HEK293 (cell line): ENCODE data around the gene FAM216B.

Experiments used
- OSR2 ChIP-seq: fragments of 450-650 bp; formaldehyde crosslinking; IDR thresholded peaks from 2 replicates; pipeline ENCODE4 v1.5.1; 2016; ENCODE audit warnings: missing biosample characterization, missing genetic modification characterization
- PRDM1 ChIP-seq: fragments of 450-650 bp; formaldehyde crosslinking; IDR thresholded peaks from 2 replicates; pipeline ENCODE4; 2016; ENCODE audit warnings: missing biosample characterization, missing genetic modification characterization
- ZNF311 ChIP-seq: fragments of 450-650 bp; formaldehyde crosslinking; IDR thresholded peaks from 2 replicates; pipeline ENCODE4 v1.5.1; 2017; ENCODE audit warnings: missing biosample characterization, missing genetic modification characterization, borderline replicate concordance
- ZNF555 ChIP-seq: fragments of 450-650 bp; formaldehyde crosslinking; conservative IDR thresholded peaks from 2 replicates; pipeline ENCODE4 v1.5.1; 2017; ENCODE audit warnings: missing biosample characterization, mild to moderate bottlenecking, missing genetic modification characterization, inconsistent platforms
- ZNF558 ChIP-seq: fragments of 450-650 bp; formaldehyde crosslinking; IDR thresholded peaks from 2 replicates; pipeline ENCODE4 v1.5.1; 2016; ENCODE audit warnings: missing biosample characterization, missing genetic modification characterization
- ZNF830 ChIP-seq: fragments of 450-650 bp; IDR thresholded peaks from 2 replicates; pipeline ENCODE4 v1.5.0; 2018; ENCODE audit warnings: missing biosample characterization, missing genetic modification characterization, low read depth, mild to moderate bottlenecking, moderate library complexity
- TF ChIP-seq, protein P1 (sequence below): fragments of 450-650 bp; formaldehyde crosslinking; IDR thresholded peaks from 2 replicates; pipeline ENCODE4 v1.5.1; 2016; ENCODE audit warnings: missing biosample characterization, missing genetic modification characterization, borderline replicate concordance
- TF ChIP-seq, protein P2 (sequence below): fragments of 450-650 bp; formaldehyde crosslinking; IDR thresholded peaks from 2 replicates; pipeline ENCODE4 v1.5.1; 2016; ENCODE audit warnings: missing biosample characterization, missing genetic modification characterization
- TF ChIP-seq, protein P3 (sequence below): fragments of 450-650 bp; formaldehyde crosslinking; conservative IDR thresholded peaks from 2 replicates; pipeline ENCODE4 v1.5.1; 2016; ENCODE audit warnings: low read depth, missing biosample characterization, missing genetic modification characterization
- TF ChIP-seq, protein P4 (sequence below): sonication (generic); formaldehyde crosslinking; IDR thresholded peaks from 2 replicates; pipeline ENCODE4 v1.8.1; 2022; ENCODE audit warnings: mild to moderate bottlenecking, moderate library complexity, missing genetic modification reagents
- TF ChIP-seq, protein P5 (sequence below): fragments of 450-650 bp; formaldehyde crosslinking; IDR thresholded peaks from 2 replicates; pipeline ENCODE4 v1.5.1; 2016; ENCODE audit warnings: missing biosample characterization, missing genetic modification characterization
- TF ChIP-seq, protein P6 (sequence below): fragments of 450-650 bp; formaldehyde crosslinking; IDR thresholded peaks from 2 replicates; pipeline ENCODE4 v1.5.1; 2016; ENCODE audit warnings: missing biosample characterization, missing genetic modification characterization
- TF ChIP-seq, protein P7 (sequence below): fragments of 450-650 bp; formaldehyde crosslinking; IDR thresholded peaks from 2 replicates; pipeline ENCODE4 v1.5.1; 2016; ENCODE audit warnings: missing biosample characterization, missing genetic modification characterization

DNA sequence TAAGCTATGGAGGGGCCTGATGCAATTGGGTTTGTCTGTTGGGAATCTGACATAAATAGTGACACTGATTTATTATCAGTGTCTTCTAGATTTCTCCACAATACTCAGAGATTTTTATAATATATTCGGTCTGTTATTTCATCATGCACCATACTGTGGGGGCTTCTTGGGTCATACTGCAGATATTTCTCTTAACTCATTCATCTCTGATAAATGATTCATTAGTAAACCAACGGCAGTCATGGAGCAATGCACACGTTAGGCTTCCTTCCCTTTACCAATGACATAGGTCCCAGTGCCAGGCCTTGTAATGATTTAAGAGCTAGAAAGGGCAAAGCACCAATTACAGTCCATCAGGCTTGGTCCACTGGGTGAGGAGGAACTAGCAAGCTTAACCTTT is 53.6 kb downstream of the FAM216B start:
- TF ChIP-seq, protein P1, sequence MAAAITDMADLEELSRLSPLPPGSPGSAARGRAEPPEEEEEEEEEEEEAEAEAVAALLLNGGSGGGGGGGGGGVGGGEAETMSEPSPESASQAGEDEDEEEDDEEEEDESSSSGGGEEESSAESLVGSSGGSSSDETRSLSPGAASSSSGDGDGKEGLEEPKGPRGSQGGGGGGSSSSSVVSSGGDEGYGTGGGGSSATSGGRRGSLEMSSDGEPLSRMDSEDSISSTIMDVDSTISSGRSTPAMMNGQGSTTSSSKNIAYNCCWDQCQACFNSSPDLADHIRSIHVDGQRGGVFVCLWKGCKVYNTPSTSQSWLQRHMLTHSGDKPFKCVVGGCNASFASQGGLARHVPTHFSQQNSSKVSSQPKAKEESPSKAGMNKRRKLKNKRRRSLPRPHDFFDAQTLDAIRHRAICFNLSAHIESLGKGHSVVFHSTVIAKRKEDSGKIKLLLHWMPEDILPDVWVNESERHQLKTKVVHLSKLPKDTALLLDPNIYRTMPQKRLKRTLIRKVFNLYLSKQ (tag by site-specific recombination): no peak
- TF ChIP-seq ZNF555 (tag by site-specific recombination): no peak
- no peak for TF ChIP-seq PRDM1 (tag by site-specific recombination)
- TF ChIP-seq, protein P2, sequence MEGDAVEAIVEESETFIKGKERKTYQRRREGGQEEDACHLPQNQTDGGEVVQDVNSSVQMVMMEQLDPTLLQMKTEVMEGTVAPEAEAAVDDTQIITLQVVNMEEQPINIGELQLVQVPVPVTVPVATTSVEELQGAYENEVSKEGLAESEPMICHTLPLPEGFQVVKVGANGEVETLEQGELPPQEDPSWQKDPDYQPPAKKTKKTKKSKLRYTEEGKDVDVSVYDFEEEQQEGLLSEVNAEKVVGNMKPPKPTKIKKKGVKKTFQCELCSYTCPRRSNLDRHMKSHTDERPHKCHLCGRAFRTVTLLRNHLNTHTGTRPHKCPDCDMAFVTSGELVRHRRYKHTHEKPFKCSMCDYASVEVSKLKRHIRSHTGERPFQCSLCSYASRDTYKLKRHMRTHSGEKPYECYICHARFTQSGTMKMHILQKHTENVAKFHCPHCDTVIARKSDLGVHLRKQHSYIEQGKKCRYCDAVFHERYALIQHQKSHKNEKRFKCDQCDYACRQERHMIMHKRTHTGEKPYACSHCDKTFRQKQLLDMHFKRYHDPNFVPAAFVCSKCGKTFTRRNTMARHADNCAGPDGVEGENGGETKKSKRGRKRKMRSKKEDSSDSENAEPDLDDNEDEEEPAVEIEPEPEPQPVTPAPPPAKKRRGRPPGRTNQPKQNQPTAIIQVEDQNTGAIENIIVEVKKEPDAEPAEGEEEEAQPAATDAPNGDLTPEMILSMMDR (tag by site-specific recombination): no peak
- no peak for TF ChIP-seq OSR2 (tag by site-specific recombination)
- TF ChIP-seq, protein P3, sequence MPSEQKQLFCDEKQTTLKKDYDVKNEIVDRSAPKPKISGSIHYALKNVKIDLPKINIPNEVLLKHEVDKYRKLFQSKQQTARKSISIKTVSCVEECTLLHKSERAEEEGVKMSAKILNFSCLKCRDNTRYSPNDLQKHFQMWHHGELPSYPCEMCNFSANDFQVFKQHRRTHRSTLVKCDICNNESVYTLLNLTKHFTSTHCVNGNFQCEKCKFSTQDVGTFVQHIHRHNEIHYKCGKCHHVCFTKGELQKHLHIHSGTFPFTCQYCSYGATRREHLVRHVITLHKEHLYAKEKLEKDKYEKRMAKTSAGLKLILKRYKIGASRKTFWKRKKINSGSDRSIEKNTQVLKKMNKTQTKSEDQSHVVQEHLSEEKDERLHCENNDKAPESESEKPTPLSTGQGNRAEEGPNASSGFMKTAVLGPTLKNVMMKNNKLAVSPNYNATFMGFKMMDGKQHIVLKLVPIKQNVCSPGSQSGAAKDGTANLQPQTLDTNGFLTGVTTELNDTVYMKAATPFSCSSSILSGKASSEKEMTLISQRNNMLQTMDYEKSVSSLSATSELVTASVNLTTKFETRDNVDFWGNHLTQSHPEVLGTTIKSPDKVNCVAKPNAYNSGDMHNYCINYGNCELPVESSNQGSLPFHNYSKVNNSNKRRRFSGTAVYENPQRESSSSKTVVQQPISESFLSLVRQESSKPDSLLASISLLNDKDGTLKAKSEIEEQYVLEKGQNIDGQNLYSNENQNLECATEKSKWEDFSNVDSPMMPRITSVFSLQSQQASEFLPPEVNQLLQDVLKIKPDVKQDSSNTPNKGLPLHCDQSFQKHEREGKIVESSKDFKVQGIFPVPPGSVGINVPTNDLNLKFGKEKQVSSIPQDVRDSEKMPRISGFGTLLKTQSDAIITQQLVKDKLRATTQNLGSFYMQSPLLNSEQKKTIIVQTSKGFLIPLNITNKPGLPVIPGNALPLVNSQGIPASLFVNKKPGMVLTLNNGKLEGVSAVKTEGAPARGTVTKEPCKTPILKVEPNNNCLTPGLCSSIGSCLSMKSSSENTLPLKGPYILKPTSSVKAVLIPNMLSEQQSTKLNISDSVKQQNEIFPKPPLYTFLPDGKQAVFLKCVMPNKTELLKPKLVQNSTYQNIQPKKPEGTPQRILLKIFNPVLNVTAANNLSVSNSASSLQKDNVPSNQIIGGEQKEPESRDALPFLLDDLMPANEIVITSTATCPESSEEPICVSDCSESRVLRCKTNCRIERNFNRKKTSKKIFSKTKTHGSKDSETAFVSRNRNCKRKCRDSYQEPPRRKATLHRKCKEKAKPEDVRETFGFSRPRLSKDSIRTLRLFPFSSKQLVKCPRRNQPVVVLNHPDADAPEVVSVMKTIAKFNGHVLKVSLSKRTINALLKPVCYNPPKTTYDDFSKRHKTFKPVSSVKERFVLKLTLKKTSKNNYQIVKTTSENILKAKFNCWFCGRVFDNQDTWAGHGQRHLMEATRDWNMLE (tag by site-specific recombination): no peak
- TF ChIP-seq ZNF558: no peak
- TF ChIP-seq, protein P4, sequence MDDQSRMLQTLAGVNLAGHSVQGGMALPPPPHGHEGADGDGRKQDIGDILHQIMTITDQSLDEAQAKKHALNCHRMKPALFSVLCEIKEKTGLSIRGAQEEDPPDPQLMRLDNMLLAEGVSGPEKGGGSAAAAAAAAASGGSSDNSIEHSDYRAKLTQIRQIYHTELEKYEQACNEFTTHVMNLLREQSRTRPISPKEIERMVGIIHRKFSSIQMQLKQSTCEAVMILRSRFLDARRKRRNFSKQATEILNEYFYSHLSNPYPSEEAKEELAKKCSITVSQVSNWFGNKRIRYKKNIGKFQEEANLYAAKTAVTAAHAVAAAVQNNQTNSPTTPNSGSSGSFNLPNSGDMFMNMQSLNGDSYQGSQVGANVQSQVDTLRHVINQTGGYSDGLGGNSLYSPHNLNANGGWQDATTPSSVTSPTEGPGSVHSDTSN (CRISPR knock-in tag): no peak
- TF ChIP-seq ZNF830 (tag by site-specific recombination): no peak
- TF ChIP-seq, protein P5, sequence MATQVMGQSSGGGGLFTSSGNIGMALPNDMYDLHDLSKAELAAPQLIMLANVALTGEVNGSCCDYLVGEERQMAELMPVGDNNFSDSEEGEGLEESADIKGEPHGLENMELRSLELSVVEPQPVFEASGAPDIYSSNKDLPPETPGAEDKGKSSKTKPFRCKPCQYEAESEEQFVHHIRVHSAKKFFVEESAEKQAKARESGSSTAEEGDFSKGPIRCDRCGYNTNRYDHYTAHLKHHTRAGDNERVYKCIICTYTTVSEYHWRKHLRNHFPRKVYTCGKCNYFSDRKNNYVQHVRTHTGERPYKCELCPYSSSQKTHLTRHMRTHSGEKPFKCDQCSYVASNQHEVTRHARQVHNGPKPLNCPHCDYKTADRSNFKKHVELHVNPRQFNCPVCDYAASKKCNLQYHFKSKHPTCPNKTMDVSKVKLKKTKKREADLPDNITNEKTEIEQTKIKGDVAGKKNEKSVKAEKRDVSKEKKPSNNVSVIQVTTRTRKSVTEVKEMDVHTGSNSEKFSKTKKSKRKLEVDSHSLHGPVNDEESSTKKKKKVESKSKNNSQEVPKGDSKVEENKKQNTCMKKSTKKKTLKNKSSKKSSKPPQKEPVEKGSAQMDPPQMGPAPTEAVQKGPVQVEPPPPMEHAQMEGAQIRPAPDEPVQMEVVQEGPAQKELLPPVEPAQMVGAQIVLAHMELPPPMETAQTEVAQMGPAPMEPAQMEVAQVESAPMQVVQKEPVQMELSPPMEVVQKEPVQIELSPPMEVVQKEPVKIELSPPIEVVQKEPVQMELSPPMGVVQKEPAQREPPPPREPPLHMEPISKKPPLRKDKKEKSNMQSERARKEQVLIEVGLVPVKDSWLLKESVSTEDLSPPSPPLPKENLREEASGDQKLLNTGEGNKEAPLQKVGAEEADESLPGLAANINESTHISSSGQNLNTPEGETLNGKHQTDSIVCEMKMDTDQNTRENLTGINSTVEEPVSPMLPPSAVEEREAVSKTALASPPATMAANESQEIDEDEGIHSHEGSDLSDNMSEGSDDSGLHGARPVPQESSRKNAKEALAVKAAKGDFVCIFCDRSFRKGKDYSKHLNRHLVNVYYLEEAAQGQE (tag by site-specific recombination): no peak
- TF ChIP-seq, protein P6, sequence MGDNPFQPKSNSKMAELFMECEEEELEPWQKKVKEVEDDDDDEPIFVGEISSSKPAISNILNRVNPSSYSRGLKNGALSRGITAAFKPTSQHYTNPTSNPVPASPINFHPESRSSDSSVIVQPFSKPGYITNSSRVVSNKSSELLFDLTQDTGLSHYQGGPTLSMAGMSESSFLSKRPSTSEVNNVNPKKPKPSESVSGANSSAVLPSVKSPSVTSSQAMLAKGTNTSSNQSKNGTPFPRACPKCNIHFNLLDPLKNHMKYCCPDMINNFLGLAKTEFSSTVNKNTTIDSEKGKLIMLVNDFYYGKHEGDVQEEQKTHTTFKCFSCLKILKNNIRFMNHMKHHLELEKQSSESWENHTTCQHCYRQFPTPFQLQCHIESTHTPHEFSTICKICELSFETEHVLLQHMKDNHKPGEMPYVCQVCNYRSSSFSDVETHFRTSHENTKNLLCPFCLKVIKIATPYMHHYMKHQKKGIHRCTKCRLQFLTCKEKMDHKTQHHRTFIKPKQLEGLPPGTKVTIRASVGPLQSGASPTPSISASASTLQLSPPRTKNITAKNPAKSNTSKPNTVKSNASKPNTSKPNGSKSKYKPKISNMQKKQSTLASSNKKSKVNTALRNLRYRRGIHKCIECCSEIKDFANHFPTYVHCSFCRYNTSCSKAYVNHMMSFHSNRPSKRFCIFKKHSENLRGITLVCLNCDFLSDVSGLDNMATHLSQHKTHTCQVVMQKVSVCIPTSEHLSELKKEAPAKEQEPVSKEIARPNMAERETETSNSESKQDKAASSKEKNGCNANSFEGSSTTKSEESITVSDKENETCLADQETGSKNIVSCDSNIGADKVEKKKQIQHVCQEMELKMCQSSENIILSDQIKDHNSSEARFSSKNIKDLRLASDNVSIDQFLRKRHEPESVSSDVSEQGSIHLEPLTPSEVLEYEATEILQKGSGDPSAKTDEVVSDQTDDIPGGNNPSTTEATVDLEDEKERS (tag by site-specific recombination): no peak
- TF ChIP-seq, protein P7, sequence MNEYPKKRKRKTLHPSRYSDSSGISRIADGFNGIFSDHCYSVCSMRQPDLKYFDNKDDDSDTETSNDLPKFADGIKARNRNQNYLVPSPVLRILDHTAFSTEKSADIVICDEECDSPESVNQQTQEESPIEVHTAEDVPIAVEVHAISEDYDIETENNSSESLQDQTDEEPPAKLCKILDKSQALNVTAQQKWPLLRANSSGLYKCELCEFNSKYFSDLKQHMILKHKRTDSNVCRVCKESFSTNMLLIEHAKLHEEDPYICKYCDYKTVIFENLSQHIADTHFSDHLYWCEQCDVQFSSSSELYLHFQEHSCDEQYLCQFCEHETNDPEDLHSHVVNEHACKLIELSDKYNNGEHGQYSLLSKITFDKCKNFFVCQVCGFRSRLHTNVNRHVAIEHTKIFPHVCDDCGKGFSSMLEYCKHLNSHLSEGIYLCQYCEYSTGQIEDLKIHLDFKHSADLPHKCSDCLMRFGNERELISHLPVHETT (tag by site-specific recombination): no peak
- TF ChIP-seq ZNF311 (tag by site-specific recombination): no peak
